ENCODE results near the gene SPIRE1. TPM values are rescaled to one million over a fixed set of nuclear protein-coding genes. Genes with fewer than 3 reads are reported as not detected.

The SPIRE1 gene
- total RNA-seq, 1 experiment from 2014 or later: 9.5 TPM

GRCh38 chr18:12431561-12431960 is 226.3 kb downstream of the SPIRE1 start:
- POLR2A ChIA-PET: no interaction called here
- intact Hi-C loops (cut with micrococcal nuclease; ENCODE audit: unreplicated experiment): no loop called here
- no peak for DNase-seq
- H3K27me3 ChIP-seq (replicated peaks; ENCODE audit: control insufficient read depth, insufficient read depth, low read length): no peaks in the 10 kb centered on the region
- no peaks in the 10 kb centered on the region for H3K4me1 Mint-ChIP-seq (ENCODE audit: low read depth, unreplicated experiment)
- H3K9me3 ChIP-seq: no peaks in the 10 kb centered on the region
- CTCF ChIA-PET: no interaction called here
- no peak overlapping the region for H3K4me3 Mint-ChIP-seq (ENCODE audit: unreplicated experiment)
- H3K27ac Mint-ChIP-seq (ENCODE audit: unreplicated experiment): no peak overlapping the region
- no peak for TF ChIP-seq CTCF (IDR thresholded peaks at IDR 0.05; ENCODE audit: insufficient read depth in 1 of 2, low read depth in 1 of 2, low read length in 1 of 2, severe bottlenecking in 1 of 2, unreplicated experiment in 1 of 2)
- BruUV-seq (replicated peaks): no TSS peak
- H3K36me3 Mint-ChIP-seq (ENCODE audit: insufficient read depth, unreplicated experiment): no peaks in the 10 kb centered on the region
- no peaks in the 10 kb centered on the region for H3K9me3 Mint-ChIP-seq (ENCODE audit: unreplicated experiment)
- H3K36me3 ChIP-seq (ENCODE audit: control insufficient read depth, insufficient read depth, low read length): no peaks in the 10 kb centered on the region
- H3K4me3 ChIP-seq (ENCODE audit: low read depth, low read length): no peak overlapping the region
- no peaks in the 10 kb centered on the region for H3K4me1 ChIP-seq
- no peaks in the 10 kb centered on the region for H3K27me3 Mint-ChIP-seq (ENCODE audit: insufficient read depth, unreplicated experiment)

GRCh38 chr18:12430137-12430990 is 227.5 kb downstream of the SPIRE1 start:
- H3K9me3 Mint-ChIP-seq (ENCODE audit: unreplicated experiment): no peaks in the 10 kb centered on the region
- H3K4me1 Mint-ChIP-seq (ENCODE audit: low read depth, unreplicated experiment): no peaks in the 10 kb centered on the region
- no peak overlapping the region for H3K27ac Mint-ChIP-seq (ENCODE audit: unreplicated experiment)
- Histone ChIP-seq H3K27me3 (replicated peaks; ENCODE audit: control insufficient read depth, insufficient read depth, low read length) (no peaks in the 10 kb centered on the region), H3K9me3 (no peaks in the 10 kb centered on the region), H3K4me3 (ENCODE audit: low read depth, low read length) (no peak overlapping the region), H3K4me1 (no peaks in the 10 kb centered on the region), H3K36me3 (ENCODE audit: control insufficient read depth, insufficient read depth, low read length) (no peaks in the 10 kb centered on the region)
- CTCF ChIA-PET: no interaction called here
- H3K27me3 Mint-ChIP-seq (ENCODE audit: insufficient read depth, unreplicated experiment): no peaks in the 10 kb centered on the region
- TF ChIP-seq CTCF (IDR thresholded peaks at IDR 0.05; ENCODE audit: insufficient read depth in 1 of 2, low read depth in 1 of 2, low read length in 1 of 2, severe bottlenecking in 1 of 2, unreplicated experiment in 1 of 2): no peak
- no peaks in the 10 kb centered on the region for H3K36me3 Mint-ChIP-seq (ENCODE audit: insufficient read depth, unreplicated experiment)
- H3K4me3 Mint-ChIP-seq (ENCODE audit: unreplicated experiment): no peak overlapping the region
- DNase-seq: no peak
- POLR2A ChIA-PET: no interaction called here
- no TSS peak for BruUV-seq (replicated peaks)
- intact Hi-C loops (cut with micrococcal nuclease; ENCODE audit: unreplicated experiment): no loop called here

GRCh38 chr18:12429556-12429955 is 228.4 kb downstream of the SPIRE1 start:
- ChIA-PET CTCF (no interaction called here), POLR2A (no interaction called here)
- Mint-ChIP-seq H3K36me3 (ENCODE audit: insufficient read depth, unreplicated experiment) (no peaks in the 10 kb centered on the region), H3K4me3 (ENCODE audit: unreplicated experiment) (no peak overlapping the region), H3K27me3 (ENCODE audit: insufficient read depth, unreplicated experiment) (no peaks in the 10 kb centered on the region), H3K9me3 (ENCODE audit: unreplicated experiment) (no peaks in the 10 kb centered on the region), H3K27ac (ENCODE audit: unreplicated experiment) (no peak overlapping the region), H3K4me1 (ENCODE audit: low read depth, unreplicated experiment) (no peaks in the 10 kb centered on the region)
- no peaks in the 10 kb centered on the region for H3K4me1 ChIP-seq
- no peak for TF ChIP-seq CTCF (IDR thresholded peaks at IDR 0.05; ENCODE audit: insufficient read depth in 1 of 2, low read depth in 1 of 2, low read length in 1 of 2, severe bottlenecking in 1 of 2, unreplicated experiment in 1 of 2)
- H3K27me3 ChIP-seq (replicated peaks; ENCODE audit: control insufficient read depth, insufficient read depth, low read length): no peaks in the 10 kb centered on the region
- intact Hi-C loops (cut with micrococcal nuclease; ENCODE audit: unreplicated experiment): no loop called here
- no TSS peak for BruUV-seq (replicated peaks)
- no peaks in the 10 kb centered on the region for H3K9me3 ChIP-seq
- no peaks in the 10 kb centered on the region for H3K36me3 ChIP-seq (ENCODE audit: control insufficient read depth, insufficient read depth, low read length)
- DNase-seq: no peak
- H3K4me3 ChIP-seq (ENCODE audit: low read depth, low read length): no peak overlapping the region
